CD4-positive, alpha-beta T cell (primary cell): ENCODE results near the gene IL17RE. TPM values are rescaled to one million over a fixed set of nuclear protein-coding genes. Genes with fewer than 3 reads are reported as not detected.
"Not testable (repeated sequence)": the region's sequence is repeated elsewhere in the genome, so short reads cannot be mapped to it uniquely, and the experiment has no call there.

Experiments
- ATAC-seq: fragments of 200-7000 bp; cut with Tn5 transposase; one replicate; pipeline ENCODE4 v1.10.0; 2022; ENCODE audit warnings: mild to moderate bottlenecking; ENCODE audit not compliant: poor library complexity
- CTCF ChIA-PET: fragments of 350-600 bp; sonication (Branson Sonifier 250); formaldehyde crosslinking; loops from one replicate; lab custom pipeline; 2021; ENCODE audit warnings: antibody characterized with exemption, inconsistent platforms; lab: Charles Lee
- POLR2A ChIA-PET: fragments of 350-600 bp; sonication (Branson Sonifier 250); formaldehyde crosslinking; loops from one replicate; lab custom pipeline; 2021; ENCODE audit warnings: antibody characterized with exemption, inconsistent platforms; lab: Charles Lee
- DNase-seq, 14 experiments: peaks; one replicate each; pipeline ENCODE4 v3.0.0-alpha.2; 2013 to 2020; ENCODE audit warnings: mixed read lengths in 2 of 14
- H3K27ac ChIP-seq, 2 donors: one replicate each; pipeline versions ENCODE4 v1.5.1 to v1.7.0; 2013; ENCODE audit warnings: low read length in 2 of 2, low read depth in 1 of 2, mild to moderate bottlenecking in 1 of 2
- H3K27me3 ChIP-seq, 2 experiments: 1 replicate in 1 of 2; 2 replicates in 1 of 2; pipeline versions ENCODE4 v1.6.1 to v1.7.0; 2013; ENCODE audit warnings: low read length in 2 of 2, control low read depth in 1 of 2, mild to moderate bottlenecking in 1 of 2, moderate library complexity in 1 of 2; ENCODE audit not compliant: insufficient read depth in 2 of 2, control insufficient read depth in 1 of 2
- H3K36me3 ChIP-seq: one replicate; pipeline ENCODE4 v1.6.1; 2013; ENCODE audit warnings: low read length, control low read depth; ENCODE audit not compliant: insufficient read depth
- H3K4me1 ChIP-seq: one replicate; pipeline ENCODE4 v1.6.1; 2013; ENCODE audit warnings: low read length, control low read depth; ENCODE audit not compliant: insufficient read depth
- H3K4me3 ChIP-seq: one replicate; pipeline ENCODE4 v1.5.1; 2013; ENCODE audit warnings: mild to moderate bottlenecking, low read length, moderate library complexity
- H3K9me3 ChIP-seq, 2 experiments: 1 replicate in 1 of 2; 2 replicates in 1 of 2; pipeline versions ENCODE4 v1.6.1 to v1.7.0; 2013; ENCODE audit warnings: low read length in 2 of 2, mild to moderate bottlenecking in 2 of 2, control low read depth in 1 of 2, moderate library complexity in 1 of 2; ENCODE audit not compliant: control insufficient read depth in 1 of 2, insufficient read depth in 1 of 2
- H3K27ac Mint-ChIP-seq: one replicate; pipeline ENCODE4 v1.8.0; 2020; ENCODE audit warnings: mixed read lengths
- H3K27me3 Mint-ChIP-seq: one replicate; pipeline ENCODE4 v1.8.0; 2021; ENCODE audit warnings: mixed read lengths
- H3K36me3 Mint-ChIP-seq: one replicate; pipeline ENCODE4 v1.8.0; 2021; ENCODE audit warnings: low read depth, mixed read lengths
- H3K4me1 Mint-ChIP-seq: one replicate; pipeline ENCODE4 v1.8.0; 2021; ENCODE audit warnings: low read depth, mixed read lengths
- H3K4me3 Mint-ChIP-seq: one replicate; pipeline ENCODE4 v1.8.0; 2020; ENCODE audit warnings: mild to moderate bottlenecking, mixed read lengths
- H3K9me3 Mint-ChIP-seq: one replicate; pipeline ENCODE4 v1.8.0; 2020; ENCODE audit warnings: mixed read lengths
- CTCF ChIP-seq: fragments of 200-600 bp; IDR thresholded peaks from one replicate; pipeline ENCODE4 v1.8.0; 2022; ENCODE audit warnings: antibody characterized with exemption, mild to moderate bottlenecking
- intact Hi-C, 2 experiments: fragments of 100-400 bp; cut with DNase I in 1 of 2; cut with micrococcal nuclease in 1 of 2; formaldehyde crosslinking; loops; one replicate each; pipeline versions ENCODE4 v1.15.1 to v1.9.0; 2023 to 2025; cut with DNase I, micrococcal nuclease
- total RNA-seq, 174 experiments: library from RNA in 2 of 174; stranded (reverse) in 2 of 174; gene quantifications; one replicate each; pipeline ENCODE4 v1.2.3 and lab custom pipeline; 2021 to 2026

The IL17RE gene
- total RNA-seq, 2 experiments from 2014 or later: 1.4 to 1.6 TPM

- POLR2A ChIA-PET: interaction anchor here (0.8 to 1.9 kb wide), 4 partner anchors 9 to 101 kb away, joined by 3 to 10 read pairs (median 4); partner anchors contain the start of genes ARPC4, CRELD1 and IL17RE
- H3K36me3 Mint-ChIP-seq: peaks cover 42% of the 10 kb centered on the region
These were observed 8.9 kb upstream of the IL17RE start for GRCh38 chr3:9893739-9894138.

GRCh38 chr3:9895715-9896114 is 6.9 kb upstream of the IL17RE start:
- intact Hi-C loops, ATAC-seq, H3K9me3 ChIP-seq, H3K4me3 ChIP-seq, DNase-seq, H3K27me3 Mint-ChIP-seq, H3K27me3 ChIP-seq, H3K9me3 Mint-ChIP-seq, H3K4me3 Mint-ChIP-seq, H3K27ac ChIP-seq: not testable (repeated sequence)
- ChIA-PET POLR2A (interaction anchor here (1.0 kb wide), 1 partner anchor 247 kb away, joined by 4 read pairs; the partner anchor contains the start of gene MTMR14), CTCF (interaction anchor here (2.9 kb wide), 1 partner anchor 37 kb away, joined by 11 read pairs; the partner anchor contains the start of gene CRELD1)
- Histone ChIP-seq H3K4me1 (peaks cover 18% of the 10 kb centered on the region), H3K36me3 (peaks cover 18% of the 10 kb centered on the region)
- peak overlapping the region; percentile 64 for H3K27ac Mint-ChIP-seq
- H3K4me1 Mint-ChIP-seq: peaks cover 54% of the 10 kb centered on the region
- H3K36me3 Mint-ChIP-seq: peaks cover 33% of the 10 kb centered on the region

More at GRCh38 chr3:9893739-9894138, 8.9 kb upstream of the IL17RE start:
- H3K27me3 ChIP-seq: no peaks in the 10 kb centered on the region
- H3K9me3 Mint-ChIP-seq: no peaks in the 10 kb centered on the region
- ATAC-seq (no peak), DNase-seq (no peak)
- H3K27me3 Mint-ChIP-seq: no peaks in the 10 kb centered on the region
- no peak overlapping the region for H3K27ac ChIP-seq
- no peaks in the 10 kb centered on the region for H3K9me3 ChIP-seq
- no peak overlapping the region for H3K4me3 ChIP-seq
- H3K27ac Mint-ChIP-seq: peak overlapping the region; percentile 95
- peak overlapping the region; percentile 52 for H3K4me3 Mint-ChIP-seq
- intact Hi-C loops: loop anchor here (5.0 kb wide), 2 partner anchors 59 to 146 kb away; partner anchors contain the start of genes OGG1 (in 1 of the 2) and PRRT3 (in 1 of the 2)
- TF ChIP-seq CTCF: no peak
- H3K4me1 ChIP-seq: peaks cover 22% of the 10 kb centered on the region
- peaks cover 63% of the 10 kb centered on the region for H3K4me1 Mint-ChIP-seq
- H3K36me3 ChIP-seq: peaks cover 18% of the 10 kb centered on the region
- CTCF ChIA-PET: interaction anchor here (2.9 kb wide), 1 partner anchor 39 kb away, joined by 11 read pairs; the partner anchor contains the start of gene CRELD1

- peak overlapping the region; percentile 64 for H3K27ac Mint-ChIP-seq
These were observed 5.8 kb upstream of the IL17RE start for GRCh38 chr3:9896755-9897407.

More at GRCh38 chr3:9896755-9897407, 5.8 kb upstream of the IL17RE start:
- H3K27me3 Mint-ChIP-seq, H3K27ac ChIP-seq, H3K27me3 ChIP-seq, CTCF ChIA-PET, H3K4me3 Mint-ChIP-seq, POLR2A ChIA-PET, ATAC-seq, H3K4me3 ChIP-seq, intact Hi-C loops, H3K9me3 Mint-ChIP-seq, DNase-seq, H3K9me3 ChIP-seq: not testable (repeated sequence)
- peaks cover 22% of the 10 kb centered on the region for H3K4me1 ChIP-seq
- H3K4me1 Mint-ChIP-seq: peaks cover 45% of the 10 kb centered on the region
- H3K36me3 Mint-ChIP-seq: peaks cover 28% of the 10 kb centered on the region
- peaks cover 18% of the 10 kb centered on the region for H3K36me3 ChIP-seq
